8988T (cell line): ENCODE measurements around the gene SELE.

Source experiments
- DNase-seq: peaks from one replicate; pipeline ENCODE4 v3.0.0; 2011

SELE gene, protein sequence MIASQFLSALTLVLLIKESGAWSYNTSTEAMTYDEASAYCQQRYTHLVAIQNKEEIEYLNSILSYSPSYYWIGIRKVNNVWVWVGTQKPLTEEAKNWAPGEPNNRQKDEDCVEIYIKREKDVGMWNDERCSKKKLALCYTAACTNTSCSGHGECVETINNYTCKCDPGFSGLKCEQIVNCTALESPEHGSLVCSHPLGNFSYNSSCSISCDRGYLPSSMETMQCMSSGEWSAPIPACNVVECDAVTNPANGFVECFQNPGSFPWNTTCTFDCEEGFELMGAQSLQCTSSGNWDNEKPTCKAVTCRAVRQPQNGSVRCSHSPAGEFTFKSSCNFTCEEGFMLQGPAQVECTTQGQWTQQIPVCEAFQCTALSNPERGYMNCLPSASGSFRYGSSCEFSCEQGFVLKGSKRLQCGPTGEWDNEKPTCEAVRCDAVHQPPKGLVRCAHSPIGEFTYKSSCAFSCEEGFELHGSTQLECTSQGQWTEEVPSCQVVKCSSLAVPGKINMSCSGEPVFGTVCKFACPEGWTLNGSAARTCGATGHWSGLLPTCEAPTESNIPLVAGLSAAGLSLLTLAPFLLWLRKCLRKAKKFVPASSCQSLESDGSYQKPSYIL

GRCh38 chr1:169733924-169734323, at the start of gene SELE:
Gene SELE, minus strand, starts transcription at chr1:169734079. Its CDS starts 467 bp downstream, at chr1:169733612.
- no peak for DNase-seq

DNA sequence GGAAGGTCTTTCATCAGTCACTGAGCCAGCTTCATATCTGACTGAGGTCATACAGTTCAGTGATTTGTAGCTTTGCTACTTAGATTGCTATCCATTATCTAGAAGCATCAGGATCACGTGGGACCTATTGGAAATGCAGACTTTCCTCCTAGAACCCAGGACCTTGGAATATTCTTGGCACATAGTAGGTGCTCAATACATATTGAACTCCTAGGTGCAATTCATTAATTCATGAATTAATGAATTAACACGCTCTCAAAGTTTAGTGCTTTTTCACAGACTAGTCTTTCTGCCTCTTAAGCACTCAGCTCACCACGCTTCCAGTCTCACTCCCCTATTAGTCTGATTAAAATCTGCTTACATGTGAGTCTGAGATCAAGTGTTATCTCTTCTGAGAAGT, 48.7 kb upstream of the SELE start:
- DNase-seq, result no peak

GRCh38 chr1:169779970-169780369, 46.1 kb upstream of the SELE start:
- DNase-seq, result no peak

DNA sequence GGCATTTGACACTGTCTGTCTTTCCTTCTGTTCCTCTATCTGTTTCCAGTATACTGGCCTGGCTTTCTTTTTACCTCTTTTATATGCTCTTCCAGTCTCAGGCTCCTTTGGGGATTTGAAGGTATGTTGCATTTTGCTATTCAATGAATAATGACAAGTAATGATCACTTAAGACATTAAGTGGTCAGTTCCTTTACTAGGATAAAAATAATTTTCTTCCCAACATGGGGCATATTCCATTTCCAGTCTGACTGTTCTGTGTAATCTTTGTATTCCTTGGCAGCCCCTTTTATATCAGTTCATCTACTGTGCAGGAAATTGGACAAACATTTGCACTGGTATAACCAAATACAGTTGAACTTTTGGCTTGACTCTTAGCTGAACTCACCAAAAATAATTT, 45.3 kb upstream of the SELE start:
- no peak for DNase-seq

GRCh38 chr1:169776440-169776839, 42.6 kb upstream of the SELE start:
- DNase-seq, result no peak

DNA sequence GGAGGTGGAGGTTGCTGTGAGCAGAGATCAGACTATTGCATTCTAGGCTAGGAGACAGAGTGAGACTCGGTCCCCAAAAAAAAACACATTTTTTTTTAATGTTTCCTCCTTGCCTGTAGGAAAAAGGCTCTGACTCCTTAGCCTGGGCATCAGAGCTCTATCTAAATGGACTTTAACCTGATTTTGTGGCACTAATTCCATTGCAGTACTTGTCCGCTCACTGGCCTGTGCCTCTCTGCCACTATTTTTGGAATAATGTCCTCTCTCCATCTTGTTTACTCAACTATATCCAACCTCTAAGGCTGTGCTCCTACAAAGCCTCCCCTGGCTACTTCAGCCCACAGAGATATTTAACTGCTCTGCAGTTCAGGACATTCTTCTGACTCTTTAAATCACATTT, 34.3 kb upstream of the SELE start:
- no peak for DNase-seq

DNA sequence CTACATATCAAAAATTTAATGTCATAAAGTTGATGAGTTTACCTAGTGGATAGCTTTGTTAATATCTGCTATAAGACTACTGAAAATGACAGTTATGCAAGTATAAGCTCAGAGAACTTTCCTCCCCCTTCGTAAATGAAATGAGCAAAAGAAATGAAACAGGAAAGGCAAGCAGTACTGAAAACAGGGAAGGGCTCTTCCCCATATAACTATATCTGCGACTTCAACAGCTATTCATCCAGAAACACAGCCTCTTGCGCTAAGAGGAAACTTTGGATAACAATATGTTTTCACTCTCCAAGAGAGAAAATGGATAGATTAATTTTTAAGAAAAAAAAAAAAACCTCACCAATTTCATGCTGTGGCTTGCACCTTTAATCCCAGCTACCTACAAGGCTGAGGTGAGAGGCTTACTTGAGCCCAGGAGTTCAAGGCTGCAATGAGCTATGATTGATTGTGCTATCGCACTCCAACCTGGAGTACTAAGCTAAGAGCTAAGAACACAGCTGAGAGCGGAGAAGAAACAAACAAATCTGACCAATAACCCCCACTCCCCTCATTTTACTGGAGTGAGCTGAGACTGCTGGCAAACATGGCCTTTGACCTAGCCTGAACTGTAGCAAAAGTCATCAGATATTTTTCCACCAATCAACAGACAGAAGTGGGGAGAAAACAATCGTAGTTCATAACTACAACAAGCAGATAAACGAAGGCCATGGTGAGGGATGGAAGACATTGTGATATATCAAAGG, 31.9 kb upstream of the SELE start:
- no peak for DNase-seq

- no peak for DNase-seq
These were observed 31.0 kb upstream of the SELE start for GRCh38 chr1:169764919-169765318.

DNA sequence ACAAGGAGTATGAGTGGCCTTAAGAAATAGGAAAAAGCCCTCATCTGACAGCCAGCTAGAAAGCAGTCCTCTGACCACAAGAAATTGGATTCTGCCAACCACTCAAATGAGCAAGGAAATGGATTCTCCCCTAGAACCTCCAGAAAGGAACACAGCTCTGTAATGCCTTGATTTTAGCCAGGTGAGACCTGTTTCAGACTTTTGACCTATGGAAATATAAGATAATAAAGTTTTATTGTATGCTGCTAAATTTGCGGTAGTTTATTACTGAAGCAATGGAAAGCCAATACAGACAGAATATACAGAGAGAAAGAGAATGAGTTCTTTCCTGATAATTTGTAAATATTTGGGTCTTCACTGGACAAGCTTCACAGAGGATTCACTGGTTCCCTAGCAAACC, 28.8 kb upstream of the SELE start:
- DNase-seq, result no peak

- DNase-seq, result no peak
These were observed 25.2 kb upstream of the SELE start for GRCh38 chr1:169759038-169759437.

GRCh38 chr1:169753549-169753948, 19.7 kb upstream of the SELE start:
- DNase-seq, result no peak

DNA sequence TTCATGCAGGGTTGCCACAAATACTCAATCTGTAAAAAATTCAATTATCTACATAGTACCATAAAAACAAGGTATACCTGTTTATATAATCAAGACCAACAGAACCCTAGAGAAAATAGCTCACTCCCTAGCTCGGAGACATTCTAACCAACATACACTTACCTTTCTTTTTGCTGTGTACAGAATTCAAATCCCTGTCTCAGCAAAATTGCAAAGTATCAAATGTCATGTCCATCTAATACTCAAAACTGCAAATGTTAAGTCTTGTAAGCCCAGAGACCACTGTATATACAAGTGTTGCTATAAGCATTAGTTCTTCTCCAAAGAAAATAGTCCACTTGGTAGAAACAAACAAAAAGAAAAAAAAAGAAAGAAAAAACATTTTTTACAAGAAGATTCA, 16.2 kb upstream of the SELE start:
- DNase-seq, result no peak

- no peak for DNase-seq
These were observed 12.7 kb upstream of the SELE start for GRCh38 chr1:169746550-169746949.

- DNase-seq, result no peak
These were observed 11.4 kb upstream of the SELE start for GRCh38 chr1:169745015-169745861.

DNA sequence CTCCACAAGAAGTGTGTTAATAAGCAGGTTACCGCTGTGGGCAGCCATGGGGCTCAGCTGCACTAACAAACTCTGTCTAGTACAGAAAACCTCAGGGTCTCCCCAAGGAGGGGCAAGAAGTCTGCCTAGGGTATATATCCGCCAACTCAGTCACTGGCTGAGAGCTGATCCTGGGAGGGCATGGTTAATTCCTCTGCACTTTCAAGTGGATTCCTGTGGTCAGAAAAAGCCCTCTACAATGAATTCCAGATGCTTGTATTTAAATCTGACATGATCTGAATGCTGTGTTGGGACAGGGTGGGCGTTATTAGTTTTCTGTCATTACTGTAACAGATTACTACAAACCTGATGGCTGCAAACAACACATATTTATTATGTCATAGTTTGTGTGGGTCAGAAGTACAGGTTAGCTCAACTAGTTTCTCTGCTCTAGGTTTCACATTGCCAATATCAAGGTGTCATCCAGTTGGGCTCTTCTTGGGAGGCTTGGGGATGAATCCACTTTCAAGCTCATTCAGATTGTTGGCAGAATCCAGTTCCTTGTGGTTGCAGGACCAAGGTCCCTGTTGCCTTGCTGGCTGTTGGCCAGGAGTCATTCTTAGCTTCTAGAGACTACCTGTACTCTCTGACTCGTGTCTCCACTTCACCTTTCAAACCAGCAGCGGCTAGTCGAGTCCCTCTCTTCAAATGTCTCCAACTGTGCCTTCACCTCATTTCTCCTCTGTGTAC, 8.0 kb upstream of the SELE start:
- DNase-seq, result no peak

DNA sequence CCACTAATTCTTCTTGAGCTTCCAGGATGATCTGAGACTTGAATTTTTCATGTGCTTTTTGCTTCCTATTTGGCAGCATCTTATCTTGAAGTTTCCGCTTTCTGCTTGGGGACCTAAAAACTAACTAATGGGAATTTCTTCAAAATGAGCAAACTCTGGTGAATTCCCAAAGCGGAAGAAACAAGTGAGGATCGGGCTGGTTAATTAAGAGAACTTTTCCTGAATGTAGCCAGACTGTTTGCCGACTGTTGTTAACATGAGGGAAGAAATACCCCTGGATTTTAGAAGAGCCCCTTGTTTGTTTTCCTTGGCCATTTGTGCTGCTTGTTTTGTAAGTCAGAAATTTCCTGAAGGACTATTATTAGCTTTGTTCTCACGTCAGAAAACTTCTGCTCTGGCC, 6.1 kb upstream of the SELE start:
- DNase-seq, result no peak

- no peak for DNase-seq
These were observed 2.4 kb downstream of the SELE start for GRCh38 chr1:169731446-169731845.

DNA sequence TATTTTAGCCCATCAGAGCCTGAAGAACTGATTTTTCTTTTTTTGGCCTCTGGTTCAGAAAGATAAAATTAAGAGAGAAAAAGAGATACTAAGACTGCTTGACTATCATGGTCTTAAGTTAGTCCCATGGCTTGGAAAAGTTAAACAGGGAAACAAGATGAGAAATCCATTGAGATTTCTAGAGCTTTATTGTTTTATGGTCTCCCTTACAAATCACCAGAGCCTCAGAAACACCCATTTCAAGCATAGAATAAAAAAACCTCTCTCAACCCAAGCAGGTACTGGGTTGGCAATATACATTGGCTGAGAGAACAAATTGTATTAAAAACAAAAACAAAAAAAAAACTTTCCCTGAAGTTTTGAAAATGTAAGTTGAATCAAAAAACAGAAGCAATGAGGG, 3.9 kb downstream of the SELE start:
- no peak for DNase-seq

DNA sequence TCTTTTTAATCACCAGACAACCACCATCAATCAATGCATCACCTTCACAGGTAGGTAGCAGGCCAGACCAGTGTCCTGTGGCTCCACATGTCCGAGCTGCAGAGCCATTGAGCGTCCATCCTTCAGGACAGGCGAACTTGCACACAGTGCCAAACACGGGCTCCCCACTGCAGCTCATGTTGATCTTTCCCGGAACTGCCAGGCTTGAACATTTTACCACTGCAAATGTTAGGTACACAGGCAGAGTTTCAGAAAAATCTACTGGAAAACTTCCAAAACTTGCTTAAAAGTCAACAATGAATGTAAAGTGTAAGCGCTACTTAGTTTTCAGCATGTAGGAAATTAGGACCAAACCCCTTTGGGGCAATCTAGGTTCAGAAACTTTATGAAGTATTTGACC, 6.6 kb downstream of the SELE start:
- no peak for DNase-seq

- DNase-seq, result no peak
These were observed 7.0 kb downstream of the SELE start for GRCh38 chr1:169726851-169727250.

DNA sequence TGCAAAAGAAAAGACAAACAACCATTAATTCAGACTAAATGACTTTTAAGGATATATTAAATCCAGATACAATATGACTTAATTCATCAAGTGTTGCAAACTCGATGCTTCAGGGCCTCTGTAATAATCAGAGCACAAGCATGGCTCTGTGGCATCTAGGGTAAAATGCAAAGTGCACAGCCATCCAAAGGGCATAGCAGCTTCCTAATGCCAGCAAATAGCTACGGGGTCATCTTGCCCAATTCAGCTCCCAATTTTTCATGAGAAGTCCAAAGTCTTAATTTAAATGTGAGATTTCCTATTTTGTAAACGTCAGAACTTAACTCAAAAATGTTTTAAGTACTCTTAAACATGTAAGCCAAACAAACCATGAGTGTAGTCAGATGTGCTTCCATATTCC, 7.9 kb downstream of the SELE start:
- no peak for DNase-seq

- DNase-seq, result no peak
These were observed 9.7 kb downstream of the SELE start for GRCh38 chr1:169724168-169724567.
